Tibial artery (tissue), 4 donors: ENCODE data around the gene MAP2K5.

Source experiments
- DNase-seq, 2 donors: peaks; one replicate each; pipeline ENCODE4 v3.0.0-alpha.2; 2019
- H3K27ac ChIP-seq, 2 donors: fragments of 200-600 bp; sonication (generic) in 1 of 2; 1 replicate in 1 of 2; 2 replicates in 1 of 2; pipeline ENCODE4 v1.5.1; 2018 to 2019; ENCODE audit warnings: mild to moderate bottlenecking in 1 of 2
- H3K27me3 ChIP-seq, 2 donors: fragments of 200-600 bp; sonication (generic) in 1 of 2; one replicate each; pipeline versions ENCODE4 v1.5.1 to v1.6.0; 2016 to 2019
- H3K36me3 ChIP-seq, 3 donors: fragments of 200-600 bp; sonication (generic) in 2 of 3; one replicate each; pipeline ENCODE4 v1.5.1; 2016 to 2019; ENCODE audit warnings: mild to moderate bottlenecking in 2 of 3
- H3K4me1 ChIP-seq, 4 donors: fragments of 200-600 bp; sonication (generic) in 2 of 4; 1 replicate in 3 of 4; 2 replicates in 1 of 4; pipeline ENCODE4 v1.5.1; 2016 to 2019
- H3K4me3 ChIP-seq, 2 donors: fragments of 200-600 bp; sonication (generic) in 1 of 2; 1 replicate in 1 of 2; 2 replicates in 1 of 2; pipeline ENCODE4 v1.5.1; 2018 to 2019; ENCODE audit warnings: mild to moderate bottlenecking in 2 of 2
- H3K9me3 ChIP-seq, 3 donors: fragments of 200-600 bp; sonication (generic) in 1 of 3; one replicate each; pipeline ENCODE4 v1.5.1; 2016 to 2019
- intact Hi-C: fragments of 100-400 bp; cut with DNase I; formaldehyde crosslinking; loops from one replicate; pipeline ENCODE4 v1.15.0; 2023; ENCODE audit warnings: low total_unique reads
- TF ChIP-seq, protein P1 (sequence below), 2 experiments: fragments of 200-600 bp in 1 of 2; fragments of 450-650 bp in 1 of 2; IDR thresholded peaks; one replicate each; pipeline ENCODE4 v1.5.1; 2017 to 2019; ENCODE audit warnings: antibody characterized with exemption in 2 of 2, mild to moderate bottlenecking in 1 of 2, moderate library complexity in 1 of 2

The MAP2K5 gene

DNA sequence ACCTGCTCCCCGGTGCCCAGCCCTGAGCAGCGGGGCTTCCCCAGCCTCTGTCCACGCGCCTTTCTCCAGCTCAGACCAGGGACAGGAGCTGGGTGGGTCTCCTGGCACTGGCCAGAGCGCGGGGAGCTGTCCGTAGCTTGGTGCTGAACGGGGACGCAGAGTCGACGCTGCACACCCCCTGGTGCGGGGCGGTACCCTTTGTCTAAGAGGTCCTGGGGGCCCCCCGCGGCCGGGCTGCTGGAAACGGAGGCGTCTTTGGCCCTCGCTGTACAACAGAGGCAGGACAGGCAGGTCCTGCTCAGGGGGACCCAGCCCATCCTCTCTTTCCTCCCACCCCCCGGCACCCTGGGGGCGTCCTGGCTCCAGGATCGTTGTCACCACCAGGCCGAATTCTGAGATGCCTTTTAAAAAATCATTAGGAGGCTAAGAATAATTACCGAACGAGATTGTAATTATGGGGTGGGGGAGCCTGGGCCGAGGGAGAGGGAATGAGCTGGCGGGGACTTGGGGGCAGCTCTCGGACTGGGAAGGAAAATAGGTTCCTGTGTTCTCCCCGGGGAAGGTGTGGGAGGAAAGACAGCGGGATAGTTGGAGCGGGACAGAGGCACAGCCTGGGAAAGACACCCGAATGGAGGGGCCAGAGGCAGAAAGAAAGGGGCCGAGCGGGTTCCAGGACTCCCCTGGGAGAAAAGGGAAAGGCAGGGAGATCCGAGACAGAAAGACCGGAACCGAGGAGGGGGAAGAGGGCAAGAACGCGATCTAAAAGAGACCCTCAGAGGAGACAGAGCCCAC, 278.7 kb downstream of the MAP2K5 start:
- DNase-seq = peak in 1 of 2 donors; percentile 39
- intact Hi-C loops = no loop called here

DNA sequence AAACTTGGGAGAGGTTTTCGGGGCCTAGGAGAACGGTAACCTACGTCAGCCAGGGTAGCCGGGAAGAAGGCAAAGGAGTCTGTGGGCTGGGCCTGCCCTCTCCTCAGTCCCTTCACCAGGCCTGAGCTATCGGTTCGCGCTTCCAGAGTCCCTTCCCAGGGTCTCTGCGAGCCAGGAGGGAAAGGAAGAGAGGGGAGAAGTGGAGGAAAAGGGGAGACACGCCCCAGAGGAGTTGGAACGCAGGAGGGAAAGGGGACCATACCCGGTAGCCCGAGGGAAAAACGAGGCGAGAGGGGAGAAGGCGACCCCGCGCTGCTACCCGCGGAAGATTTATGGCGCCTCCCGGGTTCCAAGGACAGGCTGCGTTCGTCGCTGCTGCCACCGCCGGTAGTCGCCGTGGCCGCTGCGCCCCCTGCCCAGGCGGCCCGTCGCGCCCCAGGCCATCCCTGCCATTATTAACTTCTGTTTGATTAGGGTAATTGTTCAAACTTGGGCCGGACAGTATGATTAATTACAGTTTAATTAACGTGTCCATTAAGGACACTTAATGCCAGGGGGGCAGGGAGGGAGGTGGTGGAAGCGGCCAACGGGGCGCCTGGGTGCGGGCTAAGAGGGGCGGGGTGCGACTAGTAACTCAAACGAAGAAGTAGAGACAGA, 279.4 kb downstream of the MAP2K5 start:
- intact Hi-C loops = no loop called here
- H3K27me3 ChIP-seq = peaks cover 0 to 97% of the 10 kb centered on the region in 2 donors
- no peak for DNase-seq
- no peak overlapping the region for H3K27ac ChIP-seq
- H3K4me1 ChIP-seq = peaks cover 0 to 61% (median 40%) of the 10 kb centered on the region in 4 donors
- TF ChIP-seq, protein P1, sequence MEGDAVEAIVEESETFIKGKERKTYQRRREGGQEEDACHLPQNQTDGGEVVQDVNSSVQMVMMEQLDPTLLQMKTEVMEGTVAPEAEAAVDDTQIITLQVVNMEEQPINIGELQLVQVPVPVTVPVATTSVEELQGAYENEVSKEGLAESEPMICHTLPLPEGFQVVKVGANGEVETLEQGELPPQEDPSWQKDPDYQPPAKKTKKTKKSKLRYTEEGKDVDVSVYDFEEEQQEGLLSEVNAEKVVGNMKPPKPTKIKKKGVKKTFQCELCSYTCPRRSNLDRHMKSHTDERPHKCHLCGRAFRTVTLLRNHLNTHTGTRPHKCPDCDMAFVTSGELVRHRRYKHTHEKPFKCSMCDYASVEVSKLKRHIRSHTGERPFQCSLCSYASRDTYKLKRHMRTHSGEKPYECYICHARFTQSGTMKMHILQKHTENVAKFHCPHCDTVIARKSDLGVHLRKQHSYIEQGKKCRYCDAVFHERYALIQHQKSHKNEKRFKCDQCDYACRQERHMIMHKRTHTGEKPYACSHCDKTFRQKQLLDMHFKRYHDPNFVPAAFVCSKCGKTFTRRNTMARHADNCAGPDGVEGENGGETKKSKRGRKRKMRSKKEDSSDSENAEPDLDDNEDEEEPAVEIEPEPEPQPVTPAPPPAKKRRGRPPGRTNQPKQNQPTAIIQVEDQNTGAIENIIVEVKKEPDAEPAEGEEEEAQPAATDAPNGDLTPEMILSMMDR (IDR thresholded peaks at IDR 0.05) = no peak
- H3K9me3 ChIP-seq = peaks cover 0 to under 1% (median 0%) of the 10 kb centered on the region in 3 donors
- no peak overlapping the region for H3K4me3 ChIP-seq
- no peaks in the 10 kb centered on the region for H3K36me3 ChIP-seq

More for the DNA sequence above, 278.7 kb downstream of the MAP2K5 start:
- H3K36me3 ChIP-seq = no peaks in the 10 kb centered on the region
- H3K27me3 ChIP-seq = peaks cover 0 to 93% of the 10 kb centered on the region in 2 donors
- H3K4me3 ChIP-seq = no peak overlapping the region
- peaks cover 0 to 55% (median 34%) of the 10 kb centered on the region in 4 donors for H3K4me1 ChIP-seq
- TF ChIP-seq, protein P1 (IDR thresholded peaks at IDR 0.05) = no peak
- peaks cover 0 to 5% (median 0%) of the 10 kb centered on the region in 3 donors for H3K9me3 ChIP-seq
- H3K27ac ChIP-seq = no peak overlapping the region

- TF ChIP-seq, protein P1 (IDR thresholded peaks at IDR 0.05) = no peak
- Histone ChIP-seq H3K9me3 (no peaks in the 10 kb centered on the region), H3K27ac (no peak overlapping the region), H3K4me1 (peaks cover 0 to 69% (median 48%) of the 10 kb centered on the region in 4 donors), H3K4me3 (no peak overlapping the region), H3K36me3 (no peaks in the 10 kb centered on the region), H3K27me3 (peaks cover 5 to 99% of the 10 kb centered on the region in 2 donors)
- no peak for DNase-seq
- intact Hi-C loops = no loop called here
Measured at GRCh38 chr15:67822537-67823313, 280.2 kb downstream of the MAP2K5 start.

GRCh38 chr15:67823314-67824196, 281.1 kb downstream of the MAP2K5 start:
- Histone ChIP-seq H3K27ac (no peak overlapping the region), H3K36me3 (no peaks in the 10 kb centered on the region), H3K9me3 (no peaks in the 10 kb centered on the region), H3K4me1 (peaks cover 0 to 78% (median 56%) of the 10 kb centered on the region in 4 donors), H3K4me3 (no peak overlapping the region), H3K27me3 (peaks cover 7 to 100% of the 10 kb centered on the region in 2 donors)
- no peak for DNase-seq
- TF ChIP-seq, protein P1 (IDR thresholded peaks at IDR 0.05) = no peak
- intact Hi-C loops = no loop called here
